LNCAP (cell line): ENCODE measurements around the gene IGSF11.

Experiments used
- CTCF ChIP-seq: fragments of 450-650 bp; IDR thresholded peaks from 2 replicates; pipeline ENCODE4 v1.5.1; 2017; ENCODE audit warnings: mild to moderate bottlenecking

IGSF11 gene

GRCh38 chr3:118974356-118975097 is 60.1 kb downstream of the IGSF11 start:
- no peak for TF ChIP-seq CTCF

DNA sequence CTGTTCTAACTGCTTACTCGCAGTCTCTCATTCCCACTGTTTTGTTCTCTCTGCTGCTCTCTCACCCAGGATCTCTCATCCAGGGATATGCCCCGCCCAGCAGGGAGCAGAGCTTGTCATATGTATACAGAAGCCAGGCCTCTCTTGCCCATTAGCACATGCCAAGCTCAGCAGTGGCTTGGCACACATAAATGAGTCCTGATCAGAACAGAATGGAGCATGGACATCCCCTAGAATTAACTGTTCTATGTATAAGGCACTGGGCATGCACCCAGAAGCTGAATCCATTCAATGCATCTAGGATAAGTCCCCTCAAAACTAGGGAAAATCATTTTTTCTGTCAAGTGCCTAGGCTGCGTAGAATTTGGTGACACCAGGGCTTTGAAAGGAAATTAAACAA is 61.6 kb downstream of the IGSF11 start:
- no peak for TF ChIP-seq CTCF

- TF ChIP-seq CTCF = no peak
Measured at GRCh38 chr3:118970819-118971218, 63.8 kb downstream of the IGSF11 start.

- no peak for TF ChIP-seq CTCF
Measured at GRCh38 chr3:118968640-118969039, 66.0 kb downstream of the IGSF11 start.

DNA sequence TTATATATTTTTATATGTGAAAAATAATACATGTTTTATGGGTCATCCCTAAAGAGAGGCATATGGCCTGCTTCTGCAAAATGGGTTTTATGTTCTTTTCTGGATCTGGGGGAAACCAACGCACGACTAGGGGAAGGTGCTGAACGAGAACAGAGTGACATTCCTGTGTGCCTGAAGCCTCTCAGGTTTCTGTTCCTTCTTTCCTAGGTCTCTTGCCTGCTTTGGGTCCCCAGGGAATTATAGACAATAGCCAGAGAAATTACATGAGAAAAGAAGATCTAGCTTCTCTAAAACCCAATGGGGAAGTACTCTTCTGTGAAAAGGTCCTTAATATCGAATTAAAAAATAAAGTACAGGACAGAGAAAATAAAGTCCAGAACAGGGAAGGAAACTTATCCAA is 66.5 kb downstream of the IGSF11 start:
- no peak for TF ChIP-seq CTCF

DNA sequence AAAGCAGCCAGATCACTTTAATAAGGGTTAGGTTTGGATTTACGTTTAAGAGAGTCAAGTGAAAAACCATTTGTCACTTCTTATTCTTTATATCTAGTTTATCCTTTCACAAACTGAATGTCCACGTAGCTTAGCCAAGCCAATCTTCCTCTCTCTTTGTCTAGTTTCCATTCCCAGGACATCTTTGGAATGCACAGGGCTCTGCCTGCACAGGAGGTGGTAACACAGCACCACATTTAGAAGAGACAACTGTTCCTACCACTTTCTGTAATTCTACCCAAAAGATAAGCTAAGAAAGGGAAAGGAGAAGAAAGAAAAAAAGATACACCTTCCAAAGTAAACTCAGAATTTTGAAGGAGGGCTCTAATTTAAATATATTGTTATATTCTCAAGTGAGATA is 67.9 kb downstream of the IGSF11 start:
- TF ChIP-seq CTCF = no peak

DNA sequence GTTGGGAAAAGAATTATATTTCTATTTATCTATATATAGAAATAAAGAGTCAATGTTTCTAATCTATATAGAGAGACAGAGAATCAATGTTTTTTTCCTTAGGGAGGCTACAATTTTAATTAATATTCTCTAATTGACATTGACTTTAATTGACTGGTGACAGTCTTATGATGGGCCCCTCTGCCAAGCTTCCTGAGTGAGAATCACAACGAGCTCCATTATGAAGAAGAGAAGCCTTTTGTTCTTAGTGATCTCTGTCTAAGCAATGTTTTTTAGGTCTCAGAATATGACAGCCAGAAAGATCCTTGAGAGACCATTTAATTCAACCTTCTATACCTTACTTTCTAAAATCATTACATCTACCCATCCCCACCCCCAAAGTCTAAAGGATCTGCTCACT is 70.9 kb downstream of the IGSF11 start:
- TF ChIP-seq CTCF = no peak
